Large intestine (tissue), 3 donors: ENCODE data around the gene CD80. TPM values are rescaled to one million over a fixed set of nuclear protein-coding genes. Genes with fewer than 3 reads are reported as not detected.
"Not testable (repeated sequence)": the region's sequence is repeated elsewhere in the genome, so short reads cannot be mapped to it uniquely, and the experiment has no call there.

Experiments used
- DNase-seq, 2 donors: peaks; one replicate each; pipeline versions ENCODE4 v3.0.0 to v3.0.0-alpha.2; 2013
- H3K27ac ChIP-seq: one replicate; pipeline ENCODE4 v1.5.1; 2013; ENCODE audit warnings: low read length
- H3K27me3 ChIP-seq: 2 replicates; pipeline ENCODE4 v1.6.1; 2013; ENCODE audit warnings: low read length; ENCODE audit not compliant: control insufficient read depth, insufficient read depth
- H3K36me3 ChIP-seq: 2 replicates; pipeline ENCODE4 v1.6.1; 2013; ENCODE audit warnings: low read length; ENCODE audit not compliant: control insufficient read depth, insufficient read depth
- H3K4me1 ChIP-seq: one replicate; pipeline ENCODE4 v1.6.1; 2013; ENCODE audit warnings: low read length; ENCODE audit not compliant: control insufficient read depth, insufficient read depth
- H3K4me3 ChIP-seq: one replicate; pipeline ENCODE4 v1.5.1; 2013; ENCODE audit warnings: low read length
- H3K9me3 ChIP-seq: one replicate; pipeline ENCODE4 v1.6.1; 2013; ENCODE audit warnings: mild to moderate bottlenecking, low read depth, low read length, moderate library complexity; ENCODE audit not compliant: control insufficient read depth
- WGBS: methylation state at CpG from one replicate; pipeline ENCODE4 v1.1.5; 2013; ENCODE audit warnings: low lambda C conversion rate; ENCODE audit not compliant: insufficient coverage; 5-methylcytosine and 5-hydroxymethylcytosine counted together
- polyA plus RNA-seq: library from polyadenylated mRNA; unstranded; fragments of 120-200 nt; gene quantifications from one replicate; pipeline ENCODE4 v1.2.1, GENCODE V29; 2013

Gene CD80
- polyA plus RNA-seq, 1 donor = 0.45 TPM

GRCh38 chr3:119585208-119585607 is 25.8 kb upstream of the CD80 start:
- H3K27ac ChIP-seq = no peak overlapping the region
- H3K4me3 ChIP-seq = no peak overlapping the region
- H3K27me3 ChIP-seq = no peaks in the 10 kb centered on the region
- DNase-seq = no peak
- WGBS = no CpG with 5 or more reads among the region's 10 CpGs
- no peaks in the 10 kb centered on the region for H3K4me1 ChIP-seq
- H3K36me3 ChIP-seq = peaks cover 2% of the 10 kb centered on the region
- no peaks in the 10 kb centered on the region for H3K9me3 ChIP-seq

- Histone ChIP-seq H3K27ac (no peak overlapping the region), H3K4me3 (no peak overlapping the region), H3K27me3 (no peaks in the 10 kb centered on the region), H3K36me3 (peaks cover 2% of the 10 kb centered on the region), H3K9me3 (no peaks in the 10 kb centered on the region), H3K4me1 (peaks cover 4% of the 10 kb centered on the region)
- 85% methylated on average over 2 of the region's 6 CpGs for WGBS
- no peak for DNase-seq
Measured at GRCh38 chr3:119582178-119582577, 22.8 kb upstream of the CD80 start.

- peak in 1 of 2 donors; percentile 23 for DNase-seq
- Histone ChIP-seq H3K4me1 (peaks cover 4% of the 10 kb centered on the region), H3K36me3 (no peaks in the 10 kb centered on the region), H3K27ac (peak overlapping the region; percentile 72), H3K9me3 (no peaks in the 10 kb centered on the region), H3K27me3 (no peaks in the 10 kb centered on the region), H3K4me3 (peak overlapping the region; percentile 86)
- 0% methylated on average over 5 of the region's 16 CpGs for WGBS
Measured at GRCh38 chr3:119580067-119580760, 20.8 kb upstream of the CD80 start.

- H3K27me3 ChIP-seq = no peaks in the 10 kb centered on the region
- H3K4me3 ChIP-seq = peak within 1 kb of the TSS; percentile 86
- peak; percentile 85 to 95 for DNase-seq
- H3K9me3 ChIP-seq = no peaks in the 10 kb centered on the region
- H3K27ac ChIP-seq = peak within 1 kb of the TSS; percentile 72
- H3K4me1 ChIP-seq = peaks cover 4% of the 10 kb centered on the region
- H3K36me3 ChIP-seq = no peaks in the 10 kb centered on the region
- no CpG with 5 or more reads among the region's 68 CpGs for WGBS
Measured at GRCh38 chr3:119579366-119580066, 20.1 kb upstream of the CD80 start, which contains the start of gene ADPRH. TSS of gene ADPRH (plus strand) at chr3:119579492. CDS start at chr3:119582170, 2,678 bp downstream.

GRCh38 chr3:119575507-119575906 is 16.1 kb upstream of the CD80 start:
- Histone ChIP-seq H3K36me3 (no peaks in the 10 kb centered on the region), H3K9me3 (no peaks in the 10 kb centered on the region), H3K4me3 (no peak overlapping the region), H3K27ac (no peak overlapping the region), H3K27me3 (no peaks in the 10 kb centered on the region), H3K4me1 (peaks cover 4% of the 10 kb centered on the region)
- no peak for DNase-seq

- Histone ChIP-seq H3K27ac (no peak overlapping the region), H3K27me3 (no peaks in the 10 kb centered on the region), H3K4me3 (no peak overlapping the region), H3K36me3 (no peaks in the 10 kb centered on the region), H3K9me3 (no peaks in the 10 kb centered on the region), H3K4me1 (no peaks in the 10 kb centered on the region)
- DNase-seq = no peak
- WGBS = no CpG with 5 or more reads among the region's 5 CpGs
Measured at GRCh38 chr3:119571688-119572087, 12.3 kb upstream of the CD80 start.

- Histone ChIP-seq H3K27me3 (no peaks in the 10 kb centered on the region), H3K4me1 (no peaks in the 10 kb centered on the region), H3K9me3 (no peaks in the 10 kb centered on the region), H3K36me3 (no peaks in the 10 kb centered on the region), H3K4me3 (no peak overlapping the region), H3K27ac (no peak overlapping the region)
- no CpG with 5 or more reads among the region's 1 CpG for WGBS
- DNase-seq = no peak
Measured at GRCh38 chr3:119571230-119571629, 11.8 kb upstream of the CD80 start.

GRCh38 chr3:119570229-119570628 is 10.8 kb upstream of the CD80 start:
- peak in 1 of 2 donors; percentile 11 for DNase-seq
- Histone ChIP-seq H3K4me3 (no peak overlapping the region), H3K27ac (no peak overlapping the region), H3K4me1 (no peaks in the 10 kb centered on the region), H3K36me3 (no peaks in the 10 kb centered on the region), H3K9me3 (no peaks in the 10 kb centered on the region), H3K27me3 (no peaks in the 10 kb centered on the region)
- WGBS = 100% methylated on average over 1 of the region's 5 CpGs

GRCh38 chr3:119569156-119569555 is 9.7 kb upstream of the CD80 start:
- WGBS = no CpG with 5 or more reads among the region's 4 CpGs
- Histone ChIP-seq H3K27ac (no peak overlapping the region), H3K4me3 (no peak overlapping the region), H3K36me3 (no peaks in the 10 kb centered on the region), H3K9me3 (no peaks in the 10 kb centered on the region), H3K4me1 (no peaks in the 10 kb centered on the region), H3K27me3 (no peaks in the 10 kb centered on the region)
- DNase-seq = no peak

GRCh38 chr3:119563334-119563733 is 3.9 kb upstream of the CD80 start:
- H3K4me3 ChIP-seq, H3K4me1 ChIP-seq, H3K27me3 ChIP-seq, H3K36me3 ChIP-seq, H3K9me3 ChIP-seq, DNase-seq, H3K27ac ChIP-seq: not testable (repeated sequence)
- no CpG with 5 or more reads among the region's 2 CpGs for WGBS
